ENCODE data around the gene MAPRE2.

The MAPRE2 gene

GRCh38 chr18:35040988-35041814 lies at the start of gene MAPRE2:
TSS of gene MAPRE2 (plus strand) at chr18:35041413. CDS start at chr18:35041540, 127 bp downstream.
- peak; percentile 82 for DNase-seq

GRCh38 chr18:34991561-34991960 lies 49.7 kb upstream of the MAPRE2 start:
- no peak for DNase-seq

- no peak for DNase-seq
Observed at GRCh38 chr18:34993289-34993688, 47.9 kb upstream of the MAPRE2 start.

GRCh38 chr18:34995746-34996145 lies 45.5 kb upstream of the MAPRE2 start:
- no peak for DNase-seq

- no peak for DNase-seq
Observed at GRCh38 chr18:34998661-34999060, 42.6 kb upstream of the MAPRE2 start.

GRCh38 chr18:34999756-35000289 lies 41.4 kb upstream of the MAPRE2 start:
- no peak for DNase-seq

- DNase-seq: no peak
Observed at GRCh38 chr18:35000457-35000856, 40.8 kb upstream of the MAPRE2 start.

- no peak for DNase-seq
Observed at GRCh38 chr18:35002120-35002519, 39.1 kb upstream of the MAPRE2 start.

GRCh38 chr18:35005963-35006577 lies 35.1 kb upstream of the MAPRE2 start:
- no peak for DNase-seq

GRCh38 chr18:35010156-35010555 lies 31.1 kb upstream of the MAPRE2 start:
- DNase-seq: no peak

GRCh38 chr18:35010993-35011392 lies 30.2 kb upstream of the MAPRE2 start:
- DNase-seq: no peak

- no peak for DNase-seq
Observed at GRCh38 chr18:35019933-35020332, 21.3 kb upstream of the MAPRE2 start.

- no peak for DNase-seq
Observed at GRCh38 chr18:35022426-35023001, 18.7 kb upstream of the MAPRE2 start.

- DNase-seq: no peak
Observed at GRCh38 chr18:35024196-35024595, 17.0 kb upstream of the MAPRE2 start.

GRCh38 chr18:35024965-35025364 lies 16.2 kb upstream of the MAPRE2 start:
- no peak for DNase-seq

- no peak for DNase-seq
Observed at GRCh38 chr18:35026407-35027061, 14.7 kb upstream of the MAPRE2 start.

GRCh38 chr18:35027206-35027605 lies 14.0 kb upstream of the MAPRE2 start:
- DNase-seq: no peak

GRCh38 chr18:35028536-35028935 lies 12.7 kb upstream of the MAPRE2 start:
- no peak for DNase-seq

- DNase-seq: no peak
Observed at GRCh38 chr18:35029103-35029502, 12.1 kb upstream of the MAPRE2 start.

- DNase-seq: no peak
Observed at GRCh38 chr18:35029770-35030169, 11.4 kb upstream of the MAPRE2 start.

- DNase-seq: no peak
Observed at GRCh38 chr18:35030277-35030989, 10.8 kb upstream of the MAPRE2 start.

- no peak for DNase-seq
Observed at GRCh38 chr18:35032113-35032512, 9.1 kb upstream of the MAPRE2 start.

GRCh38 chr18:35038029-35038428 lies 3.2 kb upstream of the MAPRE2 start:
- no peak for DNase-seq

Data from T1000 (cell line).